Neural cell (in vitro differentiated cells): ENCODE data around the gene SPATA13.

Experiments used
- EZH2 ChIP-seq: fragments of 200-600, 300-800 bp; shearing (Covaris generic), sonication (generic); IDR thresholded peaks from 2 replicates; pipeline ENCODE4 v1.6.1; 2014; ENCODE audit warnings: antibody characterized with exemption, low read length, borderline replicate concordance, mild to moderate bottlenecking; ENCODE audit not compliant: insufficient read depth, poor library complexity, severe bottlenecking
- POLR2AphosphoS5 ChIP-seq: IDR thresholded peaks from 2 replicates; pipeline ENCODE4 v1.6.1; 2012
- SMC3 ChIP-seq: fragments of 450-650 bp; conservative IDR thresholded peaks from 2 replicates; pipeline ENCODE4 v1.6.1; 2014; ENCODE audit warnings: antibody characterized with exemption, mild to moderate bottlenecking, moderate library complexity; ENCODE audit not compliant: poor library complexity
- TAF1 ChIP-seq: IDR thresholded peaks from 2 replicates; pipeline ENCODE4 v1.6.1; 2012; ENCODE audit warnings: low read depth
- TF ChIP-seq, protein P1 (sequence below): fragments of 450-650 bp; IDR thresholded peaks from 2 replicates; pipeline ENCODE4 v1.5.1; 2014; ENCODE audit warnings: antibody characterized with exemption, mild to moderate bottlenecking, moderate library complexity; ENCODE audit not compliant: poor library complexity, severe bottlenecking

GRCh38 chr13:24185591-24186232 is 25.2 kb downstream of the SPATA13 start:
- TF ChIP-seq, protein P1, sequence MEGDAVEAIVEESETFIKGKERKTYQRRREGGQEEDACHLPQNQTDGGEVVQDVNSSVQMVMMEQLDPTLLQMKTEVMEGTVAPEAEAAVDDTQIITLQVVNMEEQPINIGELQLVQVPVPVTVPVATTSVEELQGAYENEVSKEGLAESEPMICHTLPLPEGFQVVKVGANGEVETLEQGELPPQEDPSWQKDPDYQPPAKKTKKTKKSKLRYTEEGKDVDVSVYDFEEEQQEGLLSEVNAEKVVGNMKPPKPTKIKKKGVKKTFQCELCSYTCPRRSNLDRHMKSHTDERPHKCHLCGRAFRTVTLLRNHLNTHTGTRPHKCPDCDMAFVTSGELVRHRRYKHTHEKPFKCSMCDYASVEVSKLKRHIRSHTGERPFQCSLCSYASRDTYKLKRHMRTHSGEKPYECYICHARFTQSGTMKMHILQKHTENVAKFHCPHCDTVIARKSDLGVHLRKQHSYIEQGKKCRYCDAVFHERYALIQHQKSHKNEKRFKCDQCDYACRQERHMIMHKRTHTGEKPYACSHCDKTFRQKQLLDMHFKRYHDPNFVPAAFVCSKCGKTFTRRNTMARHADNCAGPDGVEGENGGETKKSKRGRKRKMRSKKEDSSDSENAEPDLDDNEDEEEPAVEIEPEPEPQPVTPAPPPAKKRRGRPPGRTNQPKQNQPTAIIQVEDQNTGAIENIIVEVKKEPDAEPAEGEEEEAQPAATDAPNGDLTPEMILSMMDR: no peak
- no peak for TF ChIP-seq SMC3
- TF ChIP-seq EZH2: no peak
- TF ChIP-seq POLR2AphosphoS5: no peak
- TF ChIP-seq TAF1: no peak
